GM19099 (cell line): Measurements from ENCODE around the gene MAML2.

Experiments
- POLR2A ChIP-seq: IDR thresholded peaks from 3 replicates; pipeline ENCODE4 v1.6.1; 2011; ENCODE audit warnings: low read depth; ENCODE audit not compliant: insufficient read length; ENCODE audit errors: extremely low read depth

MAML2 gene

GRCh38 chr11:96206955-96207354 lies 136.0 kb downstream of the MAML2 start:
- TF ChIP-seq POLR2A: no peak

GRCh38 chr11:96205460-96205809 lies 137.6 kb downstream of the MAML2 start:
- no peak for TF ChIP-seq POLR2A

GRCh38 chr11:96204721-96205459 lies 138.1 kb downstream of the MAML2 start:
- no peak for TF ChIP-seq POLR2A

GRCh38 chr11:96204366-96204659 lies 138.7 kb downstream of the MAML2 start:
- TF ChIP-seq POLR2A: no peak

GRCh38 chr11:96203567-96204365 lies 139.2 kb downstream of the MAML2 start:
- no peak for TF ChIP-seq POLR2A

- no peak for TF ChIP-seq POLR2A
Observed at GRCh38 chr11:96200243-96200642, 142.8 kb downstream of the MAML2 start.

GRCh38 chr11:96199563-96200025 lies 143.4 kb downstream of the MAML2 start:
- TF ChIP-seq POLR2A: no peak

- TF ChIP-seq POLR2A: no peak
Observed at GRCh38 chr11:96197801-96198701, 144.9 kb downstream of the MAML2 start.

- TF ChIP-seq POLR2A: no peak
Observed at GRCh38 chr11:96197103-96197502, 145.9 kb downstream of the MAML2 start.

- TF ChIP-seq POLR2A: no peak
Observed at GRCh38 chr11:96196181-96196662, 146.8 kb downstream of the MAML2 start.

GRCh38 chr11:96195671-96196070 lies 147.3 kb downstream of the MAML2 start:
- no peak for TF ChIP-seq POLR2A

- no peak for TF ChIP-seq POLR2A
Observed at GRCh38 chr11:96194581-96195374, 148.2 kb downstream of the MAML2 start.

- no peak for TF ChIP-seq POLR2A
Observed at GRCh38 chr11:96193745-96194443, 149.1 kb downstream of the MAML2 start.

- TF ChIP-seq POLR2A: no peak
Observed at GRCh38 chr11:96191752-96192151, 151.2 kb downstream of the MAML2 start.
